DOHH2 (cell line): Measurements from ENCODE around the gene MUL1.

ENCODE experiments used
- H3F3A ChIP-seq: fragments of 200-600 bp; sonication (generic), shearing (Covaris generic); 2 replicates; pipeline ENCODE4 v1.6.0; 2016; ENCODE audit warnings: antibody characterized with exemption, mild to moderate bottlenecking; ENCODE audit not compliant: control insufficient read depth, insufficient read depth
- H3K27ac ChIP-seq: fragments of 200-600 bp; sonication (generic); 2 replicates; pipeline ENCODE4 v1.5.1; 2014; ENCODE audit warnings: low read depth, mild to moderate bottlenecking, low read length, moderate library complexity
- H3K27me3 ChIP-seq: fragments of 200-600 bp; sonication (generic); 2 replicates; pipeline ENCODE4 v1.6.1; 2014; ENCODE audit warnings: mild to moderate bottlenecking, low read length, mixed read lengths; ENCODE audit not compliant: control insufficient read depth
- H3K36me3 ChIP-seq: fragments of 200-600 bp; sonication (generic); 2 replicates; pipeline ENCODE4 v1.6.1; 2014; ENCODE audit warnings: mild to moderate bottlenecking, low read length, moderate library complexity, mixed read lengths; ENCODE audit not compliant: control insufficient read depth
- H3K4me1 ChIP-seq: fragments of 200-600 bp; sonication (generic); 2 replicates; pipeline ENCODE4 v1.6.1; 2014; ENCODE audit warnings: mild to moderate bottlenecking, low read length, mixed read lengths; ENCODE audit not compliant: control insufficient read depth
- H3K4me2 ChIP-seq: fragments of 200-600 bp; sonication (generic); 2 replicates; pipeline ENCODE4 v1.6.0; 2014; ENCODE audit warnings: mild to moderate bottlenecking, low read length, moderate library complexity
- H3K4me3 ChIP-seq: fragments of 200-600 bp; sonication (generic); 2 replicates; pipeline ENCODE4 v1.5.1; 2014; ENCODE audit warnings: mild to moderate bottlenecking, low read length, mixed read lengths
- H3K79me2 ChIP-seq: fragments of 200-600 bp; sonication (generic); 2 replicates; pipeline ENCODE4 v1.6.1; 2014; ENCODE audit warnings: mild to moderate bottlenecking, low read length, mixed read lengths; ENCODE audit not compliant: control insufficient read depth
- H3K9me2 ChIP-seq: fragments of 200-600 bp; sonication (generic); replicated peaks from 2 replicates; pipeline ENCODE4 v1.6.1; 2014; ENCODE audit warnings: mild to moderate bottlenecking, low read length, mixed read lengths; ENCODE audit not compliant: control insufficient read depth
- H3K9me3 ChIP-seq: fragments of 200-600 bp; sonication (generic); 2 replicates; pipeline ENCODE4 v1.6.1; 2014; ENCODE audit warnings: antibody characterized with exemption, low read length, mixed read lengths; ENCODE audit not compliant: control insufficient read depth, insufficient read depth
- H4K20me1 ChIP-seq: fragments of 200-600 bp; sonication (generic); 2 replicates; pipeline ENCODE4 v1.6.0; 2014; ENCODE audit warnings: low read depth, mild to moderate bottlenecking, antibody characterized with exemption, low read length, moderate library complexity; ENCODE audit not compliant: control insufficient read depth, insufficient read depth
- CTCF ChIP-seq: fragments of 200-600 bp; sonication (generic); IDR thresholded peaks from one replicate; pipeline ENCODE4 v1.5.1; 2014; ENCODE audit warnings: antibody characterized with exemption, mild to moderate bottlenecking, low read depth, low read length; ENCODE audit not compliant: poor library complexity, severe bottlenecking
- EZH2phosphoT487 ChIP-seq: fragments of 200-600 bp; sonication (generic); IDR thresholded peaks from 2 replicates; pipeline ENCODE4 v1.6.1; 2017; ENCODE audit warnings: borderline replicate concordance, mild to moderate bottlenecking, antibody characterized with exemption, low read length, moderate library complexity, mixed read lengths

MUL1 gene

GRCh38 chr1:20479840-20480239, 28.1 kb downstream of the MUL1 start:
- H3K79me2 ChIP-seq: no peaks in the 10 kb centered on the region
- H3K4me2 ChIP-seq: no peak overlapping the region
- H3K27me3 ChIP-seq: peaks cover 56% of the 10 kb centered on the region
- no peaks in the 10 kb centered on the region for H3K9me2 ChIP-seq
- no peak for TF ChIP-seq CTCF
- TF ChIP-seq EZH2phosphoT487: no peak
- H3K9me3 ChIP-seq: no peaks in the 10 kb centered on the region
- H3K36me3 ChIP-seq: no peaks in the 10 kb centered on the region
- H3K4me3 ChIP-seq: no peak overlapping the region
- no peaks in the 10 kb centered on the region for H4K20me1 ChIP-seq
- H3K4me1 ChIP-seq: 0 out of 2 replicates have a peak, but pooled peaks cover 2% of the 10 kb centered on the region
- H3K27ac ChIP-seq: no peak overlapping the region
- H3F3A ChIP-seq: no peaks in the 10 kb centered on the region

GRCh38 chr1:20478057-20478635, 29.8 kb downstream of the MUL1 start:
- no peak for TF ChIP-seq CTCF
- no peak for TF ChIP-seq EZH2phosphoT487
- Histone ChIP-seq H3K79me2 (no peaks in the 10 kb centered on the region), H3K27ac (no peak overlapping the region), H3K36me3 (no peaks in the 10 kb centered on the region), H4K20me1 (no peaks in the 10 kb centered on the region), H3F3A (no peaks in the 10 kb centered on the region), H3K27me3 (peaks cover 42% of the 10 kb centered on the region), H3K4me2 (no peak overlapping the region), H3K4me1 (0 out of 2 replicates have a peak, but pooled peaks cover 2% of the 10 kb centered on the region), H3K9me2 (no peaks in the 10 kb centered on the region), H3K9me3 (no peaks in the 10 kb centered on the region), H3K4me3 (no peak overlapping the region)

- TF ChIP-seq CTCF (no peak), EZH2phosphoT487 (no peak)
- H3K9me2 ChIP-seq: no peaks in the 10 kb centered on the region
- peaks cover 38% of the 10 kb centered on the region for H3K27me3 ChIP-seq
- H3F3A ChIP-seq: no peaks in the 10 kb centered on the region
- no peaks in the 10 kb centered on the region for H3K9me3 ChIP-seq
- H3K4me2 ChIP-seq: no peak overlapping the region
- no peaks in the 10 kb centered on the region for H4K20me1 ChIP-seq
- H3K79me2 ChIP-seq: no peaks in the 10 kb centered on the region
- H3K36me3 ChIP-seq: no peaks in the 10 kb centered on the region
- 0 out of 2 replicates have a peak, but pooled peaks cover 2% of the 10 kb centered on the region for H3K4me1 ChIP-seq
- H3K27ac ChIP-seq: no peak overlapping the region
- no peak overlapping the region for H3K4me3 ChIP-seq
Observed at GRCh38 chr1:20477348-20478056, 30.4 kb downstream of the MUL1 start.
